HUES64 (cell line): Measurements from ENCODE around the gene PCK2.

ENCODE experiments used
- H3K27ac ChIP-seq: 2 replicates; pipeline ENCODE4 v1.7.0; 2013; ENCODE audit warnings: low read depth, low read length, inconsistent platforms
- H3K27me3 ChIP-seq: 2 replicates; pipeline ENCODE4 v1.6.1; 2013; ENCODE audit warnings: mild to moderate bottlenecking, low read length; ENCODE audit not compliant: insufficient read depth
- H3K36me3 ChIP-seq: 2 replicates; pipeline ENCODE4 v1.6.1; 2013; ENCODE audit warnings: mild to moderate bottlenecking, low read length; ENCODE audit not compliant: insufficient read depth
- H3K4me1 ChIP-seq: 2 replicates; pipeline ENCODE4 v1.6.1; 2013; ENCODE audit warnings: mild to moderate bottlenecking, low read length, moderate library complexity; ENCODE audit not compliant: insufficient read depth
- H3K4me3 ChIP-seq: 2 replicates; pipeline ENCODE4 v1.5.1; 2013; ENCODE audit warnings: mild to moderate bottlenecking, low read length, moderate library complexity
- H3K9ac ChIP-seq: 2 replicates; pipeline ENCODE4 v1.6.1; 2013; ENCODE audit warnings: mild to moderate bottlenecking, low read depth, low read length
- H3K9me3 ChIP-seq: 2 replicates; pipeline ENCODE4 v1.6.1; 2013; ENCODE audit warnings: low read depth, low read length; ENCODE audit not compliant: insufficient read depth
- WGBS: fragments of 150-250, 120-280 bp; methylation state at CpG from one replicate; pipeline ENCODE4 v1.1.7; 2013; ENCODE audit warnings: missing lambda C conversion rate; 5-methylcytosine and 5-hydroxymethylcytosine counted together

The PCK2 gene

DNA sequence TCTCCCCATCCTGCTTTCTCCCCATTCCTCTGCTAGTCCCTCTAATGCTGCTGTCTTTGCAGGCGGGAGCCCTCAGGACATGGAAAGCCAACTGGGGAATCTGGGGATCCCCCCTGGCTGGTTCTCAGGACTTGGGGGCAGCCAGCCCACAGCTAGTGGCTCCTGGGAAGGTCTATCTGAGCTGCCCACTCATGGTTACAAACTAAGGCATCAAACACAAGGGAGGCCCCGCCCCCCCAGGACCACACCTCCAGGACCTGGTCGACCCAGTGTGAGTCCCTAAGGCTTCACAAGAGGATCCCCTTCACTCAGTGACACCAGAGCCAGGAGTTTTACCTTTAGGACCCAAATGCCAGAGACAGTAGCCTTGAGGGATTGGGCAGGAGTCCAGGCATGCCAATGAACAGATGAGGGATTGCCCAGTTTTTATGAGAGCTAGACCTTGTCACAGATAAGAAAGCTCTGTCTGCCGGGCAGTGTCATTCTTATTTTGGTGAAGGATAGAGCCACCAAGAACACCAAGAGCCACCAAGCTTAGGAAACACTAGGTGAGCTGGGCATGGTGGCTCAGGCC, 30.8 kb upstream of the PCK2 start:
- 85% methylated on average over 4 of the region's 4 CpGs for WGBS

DNA sequence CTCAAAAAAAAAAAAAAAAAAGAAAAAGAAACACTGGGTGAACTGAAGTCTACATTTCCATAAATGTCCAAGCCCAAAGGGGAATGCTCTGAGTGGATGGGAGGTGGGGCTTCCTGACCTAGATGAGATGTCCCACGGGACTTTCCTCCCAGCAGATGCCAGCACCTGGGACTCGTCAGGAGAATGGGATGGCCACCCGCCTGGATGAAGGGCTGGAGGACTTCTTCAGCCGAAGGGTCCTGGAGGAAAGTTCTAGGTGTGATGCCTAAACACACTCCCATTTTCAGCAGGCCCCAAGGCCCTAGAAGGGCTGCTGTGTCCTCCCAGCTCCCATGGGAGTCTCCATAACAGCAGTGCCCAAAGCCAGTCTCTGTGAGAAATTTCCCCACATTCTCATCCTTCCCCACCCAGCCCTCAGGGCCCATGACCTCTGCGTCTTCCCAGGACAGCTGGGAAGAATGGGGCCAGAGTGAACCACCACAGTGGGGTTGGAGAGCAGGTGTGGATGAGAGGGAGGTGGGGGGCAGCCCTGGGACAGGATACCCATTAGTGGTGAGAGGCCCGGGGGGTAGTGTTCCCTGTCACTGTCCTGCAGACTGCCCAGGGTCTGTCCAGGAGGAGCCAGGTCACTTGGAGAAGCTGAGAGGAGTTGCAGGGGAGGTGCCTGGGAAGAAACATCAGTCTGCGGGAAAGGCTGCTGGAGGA, 29.9 kb upstream of the PCK2 start:
- Histone ChIP-seq H3K9ac (no peak overlapping the region), H3K27me3 (no peaks in the 10 kb centered on the region), H3K9me3 (no peaks in the 10 kb centered on the region), H3K4me3 (no peak overlapping the region), H3K4me1 (no peaks in the 10 kb centered on the region), H3K36me3 (no peaks in the 10 kb centered on the region), H3K27ac (no peak overlapping the region)
- 91% methylated on average over 7 of the region's 7 CpGs for WGBS

More for the DNA sequence above, 30.8 kb upstream of the PCK2 start:
- H3K9ac ChIP-seq: no peak overlapping the region
- no peak overlapping the region for H3K27ac ChIP-seq
- no peaks in the 10 kb centered on the region for H3K36me3 ChIP-seq
- no peaks in the 10 kb centered on the region for H3K9me3 ChIP-seq
- H3K27me3 ChIP-seq: no peaks in the 10 kb centered on the region
- H3K4me3 ChIP-seq: no peak overlapping the region
- no peaks in the 10 kb centered on the region for H3K4me1 ChIP-seq

DNA sequence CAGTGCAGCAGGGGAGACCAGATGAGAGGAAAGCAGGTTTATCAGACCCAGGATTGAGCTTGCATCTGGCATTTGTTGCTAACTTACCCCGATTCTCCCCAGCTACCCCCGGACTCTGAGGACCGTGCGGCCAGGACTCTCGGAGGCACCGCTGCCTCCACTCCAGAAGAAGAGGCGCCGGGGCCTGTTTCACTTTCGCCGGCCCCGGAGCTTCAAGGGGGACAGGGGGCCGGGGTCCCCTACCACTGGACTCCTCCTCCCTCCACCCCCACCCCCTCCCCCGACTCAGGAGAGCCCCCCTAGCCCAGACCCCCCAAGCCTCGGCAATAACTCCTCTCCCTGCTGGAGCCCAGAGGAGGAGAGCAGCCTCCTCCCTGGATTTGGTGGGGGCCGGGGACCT, 29.3 kb upstream of the PCK2 start:
- H3K27ac ChIP-seq: no peak overlapping the region
- H3K9ac ChIP-seq: no peak overlapping the region
- no peaks in the 10 kb centered on the region for H3K36me3 ChIP-seq
- no peaks in the 10 kb centered on the region for H3K4me1 ChIP-seq
- H3K4me3 ChIP-seq: no peak overlapping the region
- WGBS: 95% methylated on average over 12 of the region's 15 CpGs
- no peaks in the 10 kb centered on the region for H3K9me3 ChIP-seq
- no peaks in the 10 kb centered on the region for H3K27me3 ChIP-seq

DNA sequence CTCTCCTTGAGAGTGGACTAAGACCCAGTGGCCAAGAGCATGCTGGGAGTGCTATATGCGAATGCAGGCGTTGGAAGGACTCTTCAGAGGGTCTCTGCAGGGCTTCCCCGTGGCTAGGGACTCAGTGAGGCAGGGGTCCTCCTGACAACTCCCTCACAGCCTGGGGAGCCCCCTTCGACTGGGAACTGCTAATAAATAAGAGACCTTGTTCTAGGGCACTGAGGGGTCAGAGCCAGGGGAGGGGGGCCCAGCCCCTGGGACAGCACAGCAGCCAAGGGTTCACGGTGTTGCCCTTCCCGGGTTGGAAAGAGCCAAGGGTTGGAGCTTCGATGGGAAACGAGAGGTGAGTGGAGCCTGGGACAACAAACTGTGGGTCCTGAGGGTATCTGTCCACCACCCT, 28.7 kb upstream of the PCK2 start:
- Histone ChIP-seq H3K4me1 (no peaks in the 10 kb centered on the region), H3K4me3 (no peak overlapping the region), H3K9me3 (no peaks in the 10 kb centered on the region), H3K27me3 (no peaks in the 10 kb centered on the region), H3K36me3 (no peaks in the 10 kb centered on the region), H3K27ac (no peak overlapping the region), H3K9ac (no peak overlapping the region)
- WGBS: 79% methylated on average over 8 of the region's 8 CpGs

DNA sequence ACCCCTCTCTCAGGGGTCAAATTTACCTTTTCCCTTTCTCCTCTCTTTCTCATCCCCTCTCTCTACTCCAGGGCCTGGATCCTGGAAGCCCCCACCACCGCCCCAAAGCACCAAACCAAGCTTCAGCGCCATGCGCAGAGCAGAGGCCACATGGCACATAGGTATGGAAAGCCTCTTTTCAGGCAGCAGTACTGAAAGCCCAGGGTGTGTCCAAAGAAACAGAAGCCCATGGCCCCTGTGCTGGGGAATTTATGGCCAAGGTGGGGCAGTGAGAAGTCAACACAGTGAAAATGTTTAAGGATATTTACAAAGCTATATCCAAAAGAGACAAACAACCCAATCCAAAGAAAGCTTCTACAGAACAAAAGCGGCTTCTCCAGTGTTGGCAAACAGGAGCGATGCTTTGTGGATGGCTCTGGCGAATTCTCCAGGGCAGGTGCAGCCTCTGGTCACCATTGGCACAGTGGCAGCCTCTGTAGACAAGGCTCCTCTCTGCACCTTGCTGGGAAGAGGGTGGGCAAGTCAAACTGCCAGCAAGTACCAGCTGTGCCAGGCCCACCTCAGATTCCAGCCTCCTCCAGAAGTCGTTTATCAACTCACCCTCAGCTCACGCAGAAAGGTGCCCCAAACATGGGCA, 27.5 kb upstream of the PCK2 start:
- Histone ChIP-seq H3K36me3 (no peaks in the 10 kb centered on the region), H3K4me3 (no peak overlapping the region), H3K4me1 (no peaks in the 10 kb centered on the region), H3K27me3 (no peaks in the 10 kb centered on the region), H3K27ac (no peak overlapping the region), H3K9me3 (no peaks in the 10 kb centered on the region), H3K9ac (no peak overlapping the region)
- 92% methylated on average over 8 of the region's 8 CpGs for WGBS

DNA sequence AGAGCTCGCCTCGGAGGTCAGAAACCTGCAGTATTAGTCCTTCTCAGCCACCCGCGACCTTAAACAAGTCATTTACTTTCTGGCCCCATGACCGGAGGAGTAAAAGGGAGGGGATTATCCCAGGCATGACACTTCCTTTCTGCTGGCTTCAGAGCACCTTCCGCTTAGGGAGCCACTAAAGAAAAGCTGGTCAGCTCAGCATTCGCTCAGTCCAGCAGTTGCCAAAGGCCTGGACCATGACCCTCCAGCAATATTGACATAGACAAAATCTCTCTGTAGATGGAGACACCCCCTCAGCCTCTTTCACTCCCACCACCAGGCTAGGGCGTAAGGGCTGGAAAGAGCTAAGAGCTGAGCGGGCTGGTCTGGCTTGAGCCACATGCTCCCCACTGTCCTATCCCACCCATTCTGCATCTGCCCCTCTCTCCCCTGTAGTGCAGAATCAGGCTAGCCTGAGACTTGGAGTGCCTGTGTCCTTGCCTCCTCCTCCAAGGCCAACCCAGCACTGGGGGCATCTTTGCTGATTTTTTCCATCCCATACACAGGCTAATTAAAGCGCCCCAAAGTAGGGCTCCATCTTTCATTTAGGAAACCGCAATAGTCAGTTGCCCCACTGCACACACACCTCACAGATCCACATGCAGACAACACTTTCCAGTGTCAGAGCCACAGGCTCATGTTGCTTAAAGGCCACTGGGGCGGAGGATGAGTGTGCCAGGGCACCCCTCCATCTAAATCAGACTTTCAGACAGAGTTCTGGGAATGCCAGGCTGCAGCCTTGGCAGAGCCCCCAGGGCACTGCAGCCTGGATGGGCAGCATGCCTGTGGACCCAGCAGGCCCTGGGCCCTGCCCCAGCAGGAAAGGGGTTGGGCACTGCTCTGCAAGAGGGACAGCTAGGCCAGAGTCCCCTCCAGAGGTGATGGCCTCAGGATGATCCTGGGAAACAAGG, 26.7 kb upstream of the PCK2 start:
- no peaks in the 10 kb centered on the region for H3K27me3 ChIP-seq

DNA sequence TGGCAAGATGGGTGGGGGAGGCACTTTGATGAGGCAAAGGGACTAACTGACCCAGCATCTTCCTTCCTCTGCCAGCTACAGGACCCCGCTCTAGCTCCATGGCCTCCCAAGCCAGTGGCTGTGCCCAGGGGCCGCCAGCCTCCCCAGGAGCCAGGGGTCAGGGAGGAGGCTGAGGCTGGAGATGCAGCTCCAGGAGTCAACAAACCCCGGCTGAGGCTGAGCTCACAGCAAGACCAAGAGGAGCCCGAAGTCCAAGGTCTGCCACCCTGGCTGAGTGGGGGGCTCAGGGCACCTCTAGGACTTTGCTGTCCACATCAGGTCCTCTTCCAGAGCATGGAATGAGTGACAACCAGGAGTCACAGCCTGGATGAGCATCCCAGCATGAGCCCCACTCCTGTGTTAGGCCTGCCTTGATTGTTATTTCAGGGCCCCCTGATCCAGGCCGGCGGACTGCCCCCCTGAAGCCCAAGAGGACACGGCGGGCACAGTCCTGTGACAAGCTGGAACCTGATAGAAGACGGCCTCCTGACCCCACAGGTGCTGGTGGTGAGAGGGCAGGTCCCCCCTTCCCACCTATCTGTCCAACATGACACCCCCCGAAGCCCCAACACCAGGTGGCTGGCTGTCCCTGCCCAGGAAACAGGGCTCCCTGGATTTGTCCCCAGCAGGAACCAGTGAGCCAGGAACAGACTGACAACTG, 25.2 kb upstream of the PCK2 start:
- Histone ChIP-seq H3K9me3 (no peaks in the 10 kb centered on the region), H3K4me3 (no peak overlapping the region), H3K27ac (no peak overlapping the region), H3K9ac (no peak overlapping the region), H3K36me3 (no peaks in the 10 kb centered on the region), H3K27me3 (no peaks in the 10 kb centered on the region), H3K4me1 (no peaks in the 10 kb centered on the region)
- WGBS: 91% methylated on average over 10 of the region's 10 CpGs

More for the DNA sequence above, 26.7 kb upstream of the PCK2 start:
- H3K4me1 ChIP-seq: no peaks in the 10 kb centered on the region
- WGBS: 95% methylated on average over 12 of the region's 12 CpGs
- no peak overlapping the region for H3K9ac ChIP-seq
- no peak overlapping the region for H3K27ac ChIP-seq
- no peaks in the 10 kb centered on the region for H3K9me3 ChIP-seq
- H3K4me3 ChIP-seq: no peak overlapping the region
- H3K36me3 ChIP-seq: no peaks in the 10 kb centered on the region

DNA sequence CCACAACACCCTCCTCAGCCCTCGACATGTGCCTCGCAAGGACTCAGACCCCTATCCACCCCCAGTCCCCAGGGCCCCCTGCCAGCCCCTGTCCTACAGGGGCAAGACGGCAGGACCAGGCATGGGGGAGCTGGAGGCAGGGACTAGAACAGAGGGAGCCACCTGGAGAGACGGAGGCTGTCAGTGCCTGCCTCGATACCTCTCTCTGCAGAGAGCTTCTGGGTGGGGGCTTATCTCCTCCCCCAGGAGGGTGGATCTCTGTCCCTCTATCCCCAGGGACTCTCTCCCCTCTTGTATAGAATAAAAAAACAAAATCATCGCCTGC, 24.7 kb upstream of the PCK2 start:
- Histone ChIP-seq H3K27ac (no peak overlapping the region), H3K9me3 (no peaks in the 10 kb centered on the region), H3K4me1 (no peaks in the 10 kb centered on the region), H3K9ac (no peak overlapping the region), H3K36me3 (no peaks in the 10 kb centered on the region), H3K27me3 (no peaks in the 10 kb centered on the region), H3K4me3 (no peak overlapping the region)
- WGBS: 90% methylated on average over 6 of the region's 6 CpGs

DNA sequence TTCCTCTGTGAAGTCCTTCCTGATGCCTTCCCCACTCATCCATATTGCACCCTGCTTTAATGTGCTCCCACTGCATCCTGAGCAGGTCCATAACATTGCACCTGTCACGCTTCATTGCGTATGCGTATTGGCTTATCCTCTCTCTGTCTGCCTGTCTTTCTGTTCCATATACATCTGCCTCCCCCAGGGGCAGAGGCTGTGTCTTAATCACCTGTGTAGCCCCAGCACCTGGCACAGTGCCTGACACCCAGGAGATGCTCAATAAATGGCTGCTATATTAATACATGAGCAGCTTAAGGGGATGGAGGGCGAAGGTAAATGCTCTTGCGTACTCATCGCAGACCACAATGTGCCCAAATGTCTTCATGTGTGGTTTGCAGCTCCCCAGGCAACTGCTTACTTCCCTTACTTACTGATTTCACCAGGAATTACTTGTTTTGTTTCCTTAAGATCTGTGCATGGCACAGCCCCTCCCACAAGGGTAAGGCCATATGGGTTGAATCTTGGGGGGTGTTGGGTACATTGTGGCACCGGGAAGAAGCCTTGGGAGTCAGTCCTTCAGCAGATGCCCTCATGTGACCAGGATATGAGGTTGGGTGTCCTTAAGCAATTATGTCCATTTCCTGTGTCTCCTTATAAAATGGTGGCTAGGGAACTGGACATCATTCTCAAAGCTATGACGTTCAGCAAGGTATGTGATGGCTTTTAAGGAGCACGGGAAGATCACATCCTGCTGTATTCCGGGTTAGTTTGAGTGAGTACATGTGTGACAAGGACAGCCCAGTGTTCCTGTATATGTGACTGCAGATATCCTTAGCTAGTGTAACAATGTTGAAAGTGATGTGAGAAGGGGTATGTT, 23.6 kb upstream of the PCK2 start:
- WGBS: 90% methylated on average over 10 of the region's 10 CpGs
- H3K9ac ChIP-seq: no peak overlapping the region

DNA sequence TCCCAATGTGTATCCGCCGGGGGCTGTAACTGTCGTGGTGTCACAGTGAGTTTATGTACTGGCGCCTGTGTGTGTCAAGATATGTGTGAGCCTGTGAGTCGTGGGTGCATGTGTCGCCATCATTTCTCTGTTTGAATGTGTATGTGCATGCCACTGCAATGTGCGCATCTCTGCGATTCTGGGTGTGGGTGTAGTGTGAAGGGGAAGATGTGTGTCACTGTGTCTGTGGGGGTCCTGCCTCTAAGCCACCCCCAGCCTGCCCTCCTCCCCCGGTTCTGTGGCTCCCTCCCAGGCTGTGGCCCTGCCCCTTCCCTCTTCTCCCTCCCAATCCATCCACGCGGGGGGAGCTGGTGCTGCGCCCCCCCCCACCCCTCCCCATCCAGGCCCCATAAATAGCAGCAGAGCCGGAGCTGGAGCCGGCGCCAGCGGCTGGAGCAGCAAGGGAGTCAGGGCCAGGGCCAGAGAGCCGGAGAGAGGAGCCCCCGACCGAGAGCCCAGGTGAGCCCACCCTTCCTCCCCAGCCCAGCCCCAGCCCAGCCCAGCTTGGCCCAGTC, 22.9 kb upstream of the PCK2 start, which contains the start of gene CPNE6:
Gene CPNE6 (plus strand): TSS at position 419 of the 554 bp plus-strand sequence. CDS start 1,375 bp downstream, outside the sequence.
- Histone ChIP-seq H3K4me1 (no peaks in the 10 kb centered on the region), H3K9me3 (no peaks in the 10 kb centered on the region), H3K27me3 (no peaks in the 10 kb centered on the region), H3K9ac (no peak within 1 kb of the TSS), H3K27ac (no peak within 1 kb of the TSS), H3K36me3 (no peaks in the 10 kb centered on the region), H3K4me3 (no peak within 1 kb of the TSS)
- WGBS: 84% methylated on average over 19 of the region's 19 CpGs

More for the DNA sequence above, 23.6 kb upstream of the PCK2 start:
- H3K27me3 ChIP-seq: no peaks in the 10 kb centered on the region
- H3K27ac ChIP-seq: no peak overlapping the region
- no peak overlapping the region for H3K4me3 ChIP-seq
- no peaks in the 10 kb centered on the region for H3K4me1 ChIP-seq
- H3K36me3 ChIP-seq: no peaks in the 10 kb centered on the region
- H3K9me3 ChIP-seq: no peaks in the 10 kb centered on the region
